ENCODE measurements around the gene PLOD3.

DNA sequence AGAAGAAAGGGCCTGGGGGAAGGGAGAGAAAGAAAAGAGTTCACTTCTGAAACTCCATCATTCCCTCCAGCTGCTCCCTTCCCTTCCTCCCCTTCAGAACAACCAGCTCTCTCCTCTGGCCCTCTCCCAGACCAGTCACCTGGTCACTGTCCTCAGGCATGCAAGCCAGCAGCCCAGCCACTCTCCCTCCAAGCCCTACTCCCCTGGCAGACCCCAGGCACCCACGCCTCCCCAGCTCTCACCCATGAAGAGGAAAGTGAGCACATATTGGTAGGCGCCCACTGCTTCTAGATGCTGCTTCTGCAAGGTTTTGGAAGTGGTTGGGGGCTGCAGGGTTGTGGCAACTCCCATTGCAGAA is 16.9 kb downstream of the PLOD3 start:
- TF ChIP-seq CTCF (IDR thresholded peaks at IDR 0.05): no peak
- TF ChIP-seq EZH2 (IDR thresholded peaks at IDR 0.05; ENCODE audit: borderline replicate concordance, insufficient read depth, low read depth, low read length, poor library complexity, severe bottlenecking): no peak

Measured in B cell (primary cell).